Cardiac muscle cell (in vitro differentiated cells and primary cell): ENCODE measurements around the gene GIMAP1. TPM values are rescaled to one million over a fixed set of nuclear protein-coding genes. Genes with fewer than 3 reads are reported as not detected.

Experiments
- DNase-seq, 2 donors: peaks; one replicate each; pipeline versions ENCODE4 v3.0.0 to v3.0.0-alpha.2; 2010 to 2017; ENCODE audit warnings: low read depth in 1 of 2, low spot score in 1 of 2
- H3K27ac ChIP-seq: fragments of 200-600 bp; sonication (generic); 2 replicates; pipeline ENCODE4 v1.5.1; 2016
- H3K27me3 ChIP-seq: fragments of 200-600 bp; sonication (generic); 2 replicates; pipeline ENCODE4 v1.6.0; 2016; ENCODE audit warnings: control low read depth
- H3K36me3 ChIP-seq: fragments of 200-600 bp; sonication (generic); 2 replicates; pipeline ENCODE4 v1.5.1; 2016; ENCODE audit warnings: control low read depth
- H3K4me1 ChIP-seq: fragments of 200-600 bp; sonication (generic); 2 replicates; pipeline ENCODE4 v1.8.1; 2017; ENCODE audit warnings: low read depth, mild to moderate bottlenecking, mixed run types
- H3K4me3 ChIP-seq: fragments of 200-600 bp; sonication (generic); 2 replicates; pipeline ENCODE4 v1.5.1; 2016; ENCODE audit warnings: mild to moderate bottlenecking
- H3K9me3 ChIP-seq: fragments of 200-600 bp; sonication (generic); 2 replicates; pipeline ENCODE4 v1.5.1; 2017; ENCODE audit warnings: low read depth, mild to moderate bottlenecking, control low read depth
- CTCF ChIP-seq: IDR thresholded peaks from 2 replicates; pipeline ENCODE4 v1.5.1; 2012; ENCODE audit warnings: low read depth, mild to moderate bottlenecking, low read length
- polyA plus RNA-seq: library from polyadenylated mRNA; unstranded; fragments of >200 nt; fragmentation: Nextera tagmentation; extraction: Ambion mirVana; gene quantifications from 2 replicates; pipeline ENCODE4 v1.2.1, GENCODE V29; 2016
- total RNA-seq: library from RNA; depleted of rRNA; stranded (reverse); fragments of >200 nt; gene quantifications from 2 replicates; pipeline ENCODE4 v1.2.3, GENCODE V29; 2016

Gene GIMAP1
- total and polyA plus RNA-seq, 2 experiments from 2014 or later, result 0.06 TPM; not detected in 1

GRCh38 chr7:150753826-150754603 lies 37.6 kb downstream of the GIMAP1 start:
- Histone ChIP-seq H3K27ac (no peak overlapping the region), H3K9me3 (no peaks in the 10 kb centered on the region), H3K27me3 (no peaks in the 10 kb centered on the region), H3K4me3 (no peak overlapping the region), H3K36me3 (no peaks in the 10 kb centered on the region), H3K4me1 (peaks cover 9% of the 10 kb centered on the region)
- DNase-seq, result peak; percentile 11 to 42
- TF ChIP-seq CTCF, result peak; percentile 10

GRCh38 chr7:150754951-150755350 lies 38.5 kb downstream of the GIMAP1 start:
- Histone ChIP-seq H3K27ac (no peak overlapping the region), H3K9me3 (no peaks in the 10 kb centered on the region), H3K4me3 (no peak overlapping the region), H3K4me1 (peaks cover 9% of the 10 kb centered on the region), H3K27me3 (no peaks in the 10 kb centered on the region), H3K36me3 (no peaks in the 10 kb centered on the region)
- DNase-seq, result no peak
- TF ChIP-seq CTCF, result no peak

- peak in 1 of 2 donors; percentile 24 for DNase-seq
- no peak for TF ChIP-seq CTCF
- peaks cover 9% of the 10 kb centered on the region for H3K4me1 ChIP-seq
- no peak overlapping the region for H3K27ac ChIP-seq
- H3K4me3 ChIP-seq, result no peak overlapping the region
- H3K9me3 ChIP-seq, result no peaks in the 10 kb centered on the region
- no peaks in the 10 kb centered on the region for H3K36me3 ChIP-seq
- H3K27me3 ChIP-seq, result no peaks in the 10 kb centered on the region
Observed at GRCh38 chr7:150755473-150756099, 39.2 kb downstream of the GIMAP1 start.

- Histone ChIP-seq H3K4me3 (no peak overlapping the region), H3K27me3 (no peaks in the 10 kb centered on the region), H3K36me3 (no peaks in the 10 kb centered on the region), H3K27ac (no peak overlapping the region), H3K4me1 (peaks cover 4% of the 10 kb centered on the region), H3K9me3 (no peaks in the 10 kb centered on the region)
- TF ChIP-seq CTCF, result no peak
- no peak for DNase-seq
Observed at GRCh38 chr7:150756166-150756565, 39.8 kb downstream of the GIMAP1 start.

- Histone ChIP-seq H3K27ac (no peak overlapping the region), H3K4me1 (no peaks in the 10 kb centered on the region), H3K9me3 (no peaks in the 10 kb centered on the region), H3K27me3 (no peaks in the 10 kb centered on the region), H3K4me3 (no peak overlapping the region), H3K36me3 (no peaks in the 10 kb centered on the region)
- TF ChIP-seq CTCF, result no peak
- DNase-seq, result peak in 1 of 2 donors; percentile 49
Observed at GRCh38 chr7:150756858-150757257, 40.4 kb downstream of the GIMAP1 start.
